GM20431 (cell line): Measurements from ENCODE around the gene PDZD2.
"Not testable (repeated sequence)": the region's sequence is repeated elsewhere in the genome, so short reads cannot be mapped to it uniquely, and the experiment has no call there.

Experiments
- in situ Hi-C: fragments of 300-500 bp; cut with MseI, MboI; formaldehyde crosslinking; loops from one replicate; pipeline ENCODE4 v1.15.0; 2020; ENCODE audit warnings: low sequenced_read_pairs; ENCODE audit not compliant: unreplicated experiment

Gene PDZD2

GRCh38 chr5:31987985-31988710 is 349.2 kb downstream of the PDZD2 start:
- in situ Hi-C loops, result no loop called here

- in situ Hi-C loops, result no loop called here
These were observed 351.2 kb downstream of the PDZD2 start for GRCh38 chr5:31990081-31990650.

- in situ Hi-C loops, result no loop called here
These were observed 351.8 kb downstream of the PDZD2 start for GRCh38 chr5:31990701-31991110.

- in situ Hi-C loops, result no loop called here
These were observed 353.4 kb downstream of the PDZD2 start for GRCh38 chr5:31992377-31992776.

- in situ Hi-C loops, result no loop called here
These were observed 354.4 kb downstream of the PDZD2 start for GRCh38 chr5:31993165-31993961.

- in situ Hi-C loops, result no loop called here
These were observed 356.1 kb downstream of the PDZD2 start for GRCh38 chr5:31995006-31995405.

- in situ Hi-C loops, result no loop called here
These were observed 356.8 kb downstream of the PDZD2 start for GRCh38 chr5:31995714-31996113.

GRCh38 chr5:31996909-31997308 is 358.0 kb downstream of the PDZD2 start:
- in situ Hi-C loops, result no loop called here

- in situ Hi-C loops, result no loop called here
These were observed 360.5 kb downstream of the PDZD2 start for GRCh38 chr5:31999470-31999869.

GRCh38 chr5:32000731-32001130 is 361.8 kb downstream of the PDZD2 start:
- in situ Hi-C loops, result no loop called here

GRCh38 chr5:32001284-32001683 is 362.4 kb downstream of the PDZD2 start:
- in situ Hi-C loops, result no loop called here

GRCh38 chr5:32001707-32002106 is 362.8 kb downstream of the PDZD2 start:
- in situ Hi-C loops, result no loop called here

GRCh38 chr5:32002755-32003154 is 363.8 kb downstream of the PDZD2 start:
- in situ Hi-C loops, result no loop called here

GRCh38 chr5:32003981-32004380 is 365.1 kb downstream of the PDZD2 start:
- in situ Hi-C loops, result no loop called here

- in situ Hi-C loops, result no loop called here
These were observed 365.5 kb downstream of the PDZD2 start for GRCh38 chr5:32004404-32004803.

- in situ Hi-C loops, result no loop called here
These were observed 369.8 kb downstream of the PDZD2 start for GRCh38 chr5:32008746-32009145.

GRCh38 chr5:32013658-32014057 is 374.7 kb downstream of the PDZD2 start:
- in situ Hi-C loops, result no loop called here

GRCh38 chr5:32014096-32014745 is 375.3 kb downstream of the PDZD2 start:
- in situ Hi-C loops, result no loop called here

- in situ Hi-C loops, result not testable (repeated sequence)
These were observed 376.3 kb downstream of the PDZD2 start for GRCh38 chr5:32015262-32015661.

- in situ Hi-C loops, result no loop called here
These were observed 378.9 kb downstream of the PDZD2 start for GRCh38 chr5:32017692-32018367.
